ENCODE data around the gene WNT9B. TPM values are rescaled to one million over a fixed set of nuclear protein-coding genes. Genes with fewer than 3 reads are reported as not detected.

WNT9B gene
- total RNA-seq, 2 donors from 2014 or later: 0.85 to 1.5 TPM

GRCh38 chr17:46887717-46888116 lies 36.3 kb downstream of the WNT9B start:
- WGBS: 88% methylated on average over 3 of the region's 3 CpGs
- intact Hi-C loops (cut with DNase I): no loop called here
- H3K27ac ChIP-seq: no peak overlapping the region

DNA sequence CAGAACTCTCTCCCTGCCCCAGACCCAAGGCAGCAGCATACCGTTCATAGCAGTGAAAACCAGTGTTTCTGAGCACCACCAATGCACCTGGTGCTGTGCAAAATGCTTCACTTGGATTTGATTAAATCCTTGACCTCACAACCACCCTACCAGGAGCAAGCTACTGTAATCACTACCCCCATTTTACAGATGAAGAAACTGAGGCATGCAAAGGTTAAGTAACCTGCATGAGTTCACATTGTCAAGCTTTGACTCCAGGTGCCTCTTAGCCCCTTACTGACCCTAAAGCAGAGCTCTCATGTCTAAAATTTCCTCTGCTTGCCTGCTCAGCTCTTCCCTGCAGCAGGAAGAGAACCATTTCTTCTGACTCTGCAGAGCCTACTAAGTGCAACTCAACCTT lies 37.3 kb downstream of the WNT9B start:
- Histone ChIP-seq H3K9me3 (no peaks in the 10 kb centered on the region), H3K36me3 (no peaks in the 10 kb centered on the region), H3K27ac (no peak overlapping the region), H3K27me3 (replicated peaks; ENCODE audit: insufficient read depth) (no peaks in the 10 kb centered on the region), H3K4me1 (replicated peaks) (no peaks in the 10 kb centered on the region), H3K4me3 (no peak overlapping the region)
- WGBS: 76% methylated on average over 1 of the region's 1 CpG
- DNase-seq (ENCODE audit: low spot score): no peak
- intact Hi-C loops (cut with DNase I): no loop called here
- no peak for TF ChIP-seq POLR2AphosphoS5 (IDR thresholded peaks at IDR 0.05)
- TF ChIP-seq POLR2A (IDR thresholded peaks at IDR 0.05): no peak
- no peak for TF ChIP-seq CTCF (IDR thresholded peaks at IDR 0.05)

More at GRCh38 chr17:46887717-46888116, 36.3 kb downstream of the WNT9B start:
- Histone ChIP-seq H3K36me3 (no peaks in the 10 kb centered on the region), H3K4me1 (replicated peaks) (no peaks in the 10 kb centered on the region), H3K9me3 (no peaks in the 10 kb centered on the region), H3K4me3 (no peak overlapping the region), H3K27me3 (replicated peaks; ENCODE audit: insufficient read depth) (no peaks in the 10 kb centered on the region)
- DNase-seq (ENCODE audit: low spot score): no peak
- TF ChIP-seq POLR2A (IDR thresholded peaks at IDR 0.05): no peak
- TF ChIP-seq CTCF (IDR thresholded peaks at IDR 0.05): no peak
- TF ChIP-seq POLR2AphosphoS5 (IDR thresholded peaks at IDR 0.05): no peak

DNA sequence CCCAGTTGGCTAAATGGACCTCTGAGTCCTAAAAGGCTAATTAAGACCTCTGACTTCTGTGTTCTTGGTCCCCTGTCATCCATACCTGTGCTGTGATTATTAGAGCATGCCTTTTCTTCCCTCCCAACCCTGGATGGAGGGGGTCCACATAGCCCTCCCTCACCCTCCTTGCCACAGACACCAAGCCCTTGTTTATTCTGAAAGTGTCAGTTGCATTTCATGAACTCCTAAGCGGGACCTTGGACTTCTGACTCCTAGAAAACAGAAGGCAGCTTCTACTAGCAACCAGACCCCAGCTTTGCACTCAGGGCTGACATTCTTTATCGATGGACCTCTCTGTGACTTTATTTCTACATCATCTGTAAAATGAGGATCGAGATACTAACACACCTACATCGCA lies 38.1 kb downstream of the WNT9B start:
- Histone ChIP-seq H3K36me3 (no peaks in the 10 kb centered on the region), H3K27me3 (replicated peaks; ENCODE audit: insufficient read depth) (no peaks in the 10 kb centered on the region), H3K4me1 (replicated peaks) (no peaks in the 10 kb centered on the region), H3K9me3 (no peaks in the 10 kb centered on the region), H3K27ac (no peak overlapping the region), H3K4me3 (no peak overlapping the region)
- WGBS: 72% methylated on average over 4 of the region's 4 CpGs
- no peak for TF ChIP-seq CTCF (IDR thresholded peaks at IDR 0.05)
- no peak for TF ChIP-seq POLR2AphosphoS5 (IDR thresholded peaks at IDR 0.05)
- TF ChIP-seq POLR2A (IDR thresholded peaks at IDR 0.05): no peak
- DNase-seq (ENCODE audit: low spot score): no peak
- intact Hi-C loops (cut with DNase I): no loop called here

DNA sequence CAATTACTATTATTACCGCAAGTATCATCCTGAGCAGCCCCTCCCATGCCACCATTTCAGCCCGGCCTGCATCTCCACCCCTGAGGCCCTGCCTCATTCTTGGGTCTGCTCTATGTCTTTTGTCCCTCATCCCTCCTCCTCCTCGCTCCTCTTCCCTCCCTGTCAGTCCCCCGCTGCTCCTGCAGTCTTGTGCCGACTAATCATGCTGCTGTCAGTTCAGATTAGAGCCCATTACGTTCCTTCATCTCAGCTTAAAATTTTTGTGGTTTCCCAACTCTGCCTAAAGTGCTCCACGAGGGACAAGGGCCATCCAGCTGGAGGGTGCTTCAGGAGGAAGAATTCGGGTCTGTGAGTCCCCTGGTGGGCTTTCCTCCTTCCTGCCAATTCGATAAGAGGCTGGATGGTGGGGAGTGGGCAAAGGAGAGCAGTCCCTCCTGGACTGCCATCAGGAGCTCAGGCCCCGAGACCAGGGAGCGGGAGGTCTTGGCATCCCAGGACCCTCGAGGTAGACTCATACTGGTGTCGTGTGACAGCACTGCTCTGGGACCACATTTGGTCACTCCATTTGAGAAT lies 38.7 kb downstream of the WNT9B start:
- Histone ChIP-seq H3K36me3 (no peaks in the 10 kb centered on the region), H3K27me3 (replicated peaks; ENCODE audit: insufficient read depth) (no peaks in the 10 kb centered on the region), H3K9me3 (no peaks in the 10 kb centered on the region), H3K4me1 (replicated peaks) (no peaks in the 10 kb centered on the region), H3K4me3 (no peak overlapping the region), H3K27ac (no peak overlapping the region)
- TF ChIP-seq POLR2AphosphoS5 (IDR thresholded peaks at IDR 0.05) (no peak), POLR2A (IDR thresholded peaks at IDR 0.05) (no peak)
- intact Hi-C loops (cut with DNase I): no loop called here
- 57% methylated on average over 13 of the region's 13 CpGs for WGBS
- no peak for DNase-seq (ENCODE audit: low spot score)

DNA sequence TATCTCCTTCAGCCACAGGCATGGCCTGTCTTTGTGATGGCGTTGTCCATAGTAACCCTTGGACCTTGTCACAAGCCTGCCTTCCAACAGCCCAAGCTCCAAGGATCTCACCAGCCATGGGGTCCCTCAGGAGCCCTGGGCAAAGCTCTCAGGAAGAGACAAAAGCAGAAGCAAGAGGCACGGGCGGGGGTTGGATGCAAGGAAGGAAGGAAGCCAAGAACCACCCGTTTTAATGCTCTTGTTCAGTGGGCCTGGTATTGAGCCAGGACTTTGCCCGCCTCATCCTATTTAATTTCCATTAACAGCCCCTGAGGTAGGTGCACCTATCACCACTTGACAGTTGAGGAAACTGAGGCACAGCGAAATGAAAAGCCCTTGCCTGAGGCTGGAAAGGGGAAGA lies 39.3 kb downstream of the WNT9B start:
- H3K4me1 ChIP-seq (replicated peaks): no peaks in the 10 kb centered on the region
- H3K27me3 ChIP-seq (replicated peaks; ENCODE audit: insufficient read depth): no peaks in the 10 kb centered on the region
- WGBS: 73% methylated on average over 6 of the region's 6 CpGs

More for the DNA sequence above, 39.3 kb downstream of the WNT9B start:
- no peak for TF ChIP-seq POLR2AphosphoS5 (IDR thresholded peaks at IDR 0.05)
- no peak for TF ChIP-seq CTCF (IDR thresholded peaks at IDR 0.05)
- TF ChIP-seq POLR2A (IDR thresholded peaks at IDR 0.05): no peak
- Histone ChIP-seq H3K4me3 (no peak overlapping the region), H3K9me3 (no peaks in the 10 kb centered on the region), H3K27ac (no peak overlapping the region), H3K36me3 (no peaks in the 10 kb centered on the region)
- DNase-seq (ENCODE audit: low spot score): no peak
- intact Hi-C loops (cut with DNase I): no loop called here

Measured in prostate gland (tissue), 2 donors.